GM18517 (cell line): Measurements from ENCODE around the gene FGD4.
"Not testable (repeated sequence)": the region's sequence is repeated elsewhere in the genome, so short reads cannot be mapped to it uniquely, and the experiment has no call there.

Experiments used
- ATAC-seq: cut with Tn5 transposase; IDR thresholded peaks from one replicate; pipeline ENCODE4 v1.9.1; 2021; ENCODE audit warnings: mild to moderate bottlenecking, moderate library complexity; ENCODE audit not compliant: unreplicated experiment

Gene FGD4

DNA sequence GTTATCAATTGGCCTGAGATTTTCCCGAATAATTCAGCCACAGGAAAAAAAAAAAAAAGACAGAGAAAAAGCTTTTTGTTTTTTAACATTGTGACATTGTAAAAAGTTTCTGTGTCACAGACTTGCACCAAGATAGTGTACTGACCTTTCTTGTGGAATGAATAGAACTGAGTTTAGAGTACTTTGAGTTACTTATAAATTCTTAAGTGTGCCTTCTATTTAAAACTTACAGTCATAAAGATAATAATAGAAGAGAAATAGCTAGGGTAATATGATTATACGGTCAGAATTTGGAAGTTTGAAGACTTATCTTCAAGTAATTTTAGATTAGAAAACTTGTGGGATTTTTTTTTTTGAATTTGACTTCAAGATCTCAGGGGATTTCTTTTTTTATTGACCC is 88.8 kb downstream of the FGD4 start:
- ATAC-seq = no peak

DNA sequence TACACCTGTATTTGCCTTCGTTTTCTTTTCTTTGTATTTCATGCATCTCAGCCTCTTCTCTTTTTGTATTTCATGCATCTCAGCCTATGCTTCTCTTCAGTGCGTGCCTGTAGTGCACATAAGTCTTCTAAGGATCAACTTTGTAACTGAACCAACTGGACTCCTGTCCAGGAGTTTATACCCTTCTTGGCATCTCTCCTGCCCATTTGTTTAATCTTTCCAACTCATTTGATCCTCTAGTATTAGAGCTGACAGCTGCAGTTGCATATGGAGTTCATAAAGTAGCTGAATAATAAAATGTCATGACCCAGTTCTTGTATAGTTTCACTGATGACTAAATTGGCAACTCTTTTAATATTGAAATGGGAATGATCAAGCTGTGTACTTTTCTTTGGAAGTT is 89.7 kb downstream of the FGD4 start:
- no peak for ATAC-seq

DNA sequence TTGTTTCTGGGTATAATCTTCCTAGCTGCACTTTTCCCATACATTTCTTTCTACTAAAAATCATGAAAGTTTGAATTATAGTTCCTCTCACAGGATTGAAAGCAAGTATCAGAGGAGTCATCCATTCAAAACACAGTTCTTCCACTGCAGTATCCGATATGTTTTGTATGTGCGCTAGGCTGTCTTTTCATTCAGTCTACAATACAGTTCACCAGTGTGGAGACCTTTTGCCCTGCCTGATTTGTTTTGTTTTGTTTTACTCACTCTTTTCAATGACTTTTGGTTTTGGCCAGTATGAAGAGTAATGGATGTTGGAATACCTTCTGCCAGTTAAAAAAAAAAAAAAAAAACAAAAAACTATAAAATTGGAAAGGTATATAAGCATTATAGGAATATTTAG is 91.4 kb downstream of the FGD4 start:
- no peak for ATAC-seq

DNA sequence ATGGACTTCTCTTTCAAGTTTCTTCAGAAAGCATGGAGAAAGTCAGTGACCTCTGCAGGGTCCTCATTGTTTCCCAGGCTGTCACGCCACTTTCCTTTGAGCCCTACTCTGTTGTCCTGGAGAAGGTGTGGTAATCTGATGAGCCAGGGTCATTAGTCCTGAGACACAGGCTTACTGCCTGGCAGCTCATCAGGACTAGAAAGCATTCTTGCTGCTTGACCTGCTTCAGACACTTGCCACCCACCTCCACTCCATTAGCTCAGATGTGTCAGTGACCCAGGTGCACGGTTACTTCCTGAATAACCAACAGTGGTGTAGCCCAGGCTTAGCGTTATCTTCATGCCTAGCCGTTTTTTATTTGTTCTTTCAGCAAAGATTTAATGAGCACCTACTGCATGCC is 93.9 kb downstream of the FGD4 start:
- ATAC-seq = no peak

DNA sequence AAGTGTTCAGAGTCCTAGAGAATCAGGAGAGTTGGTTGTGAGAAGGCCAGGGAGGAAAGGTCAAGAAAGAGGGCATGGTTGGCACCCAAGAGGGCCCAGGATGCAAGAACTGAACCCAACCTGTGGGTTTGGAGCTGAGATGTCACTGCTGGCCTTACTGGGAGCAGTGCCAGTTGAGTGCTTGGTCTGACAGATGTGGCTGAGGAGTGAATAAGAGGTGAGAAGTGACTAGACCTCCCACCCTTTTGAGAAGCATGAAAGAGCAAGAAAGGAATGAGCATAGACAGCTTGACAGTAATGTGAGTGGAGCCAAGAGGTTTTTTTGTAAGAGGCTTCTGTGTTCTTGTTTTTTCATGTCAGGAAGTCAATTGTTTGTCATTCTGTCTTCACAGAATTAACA is 95.3 kb downstream of the FGD4 start:
- ATAC-seq = no peak

DNA sequence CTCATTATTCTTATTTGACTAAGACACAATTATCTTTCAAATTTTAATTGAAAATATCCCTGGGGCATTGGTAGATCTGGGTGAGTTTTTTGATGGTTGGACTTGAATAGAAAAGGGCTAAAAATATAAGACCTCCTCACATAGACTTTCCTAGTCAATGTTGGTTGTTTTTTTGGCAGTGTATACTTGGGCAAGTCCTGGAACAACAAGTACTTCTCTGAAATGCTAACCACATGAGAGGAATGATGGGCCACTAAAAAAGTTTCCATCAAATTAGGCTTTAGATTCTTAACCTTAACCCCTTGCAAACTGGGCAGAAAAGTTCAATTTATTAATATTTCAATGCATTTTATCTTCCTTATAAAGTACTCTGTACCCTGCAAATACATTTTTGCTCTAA is 97.6 kb downstream of the FGD4 start:
- ATAC-seq = no peak

DNA sequence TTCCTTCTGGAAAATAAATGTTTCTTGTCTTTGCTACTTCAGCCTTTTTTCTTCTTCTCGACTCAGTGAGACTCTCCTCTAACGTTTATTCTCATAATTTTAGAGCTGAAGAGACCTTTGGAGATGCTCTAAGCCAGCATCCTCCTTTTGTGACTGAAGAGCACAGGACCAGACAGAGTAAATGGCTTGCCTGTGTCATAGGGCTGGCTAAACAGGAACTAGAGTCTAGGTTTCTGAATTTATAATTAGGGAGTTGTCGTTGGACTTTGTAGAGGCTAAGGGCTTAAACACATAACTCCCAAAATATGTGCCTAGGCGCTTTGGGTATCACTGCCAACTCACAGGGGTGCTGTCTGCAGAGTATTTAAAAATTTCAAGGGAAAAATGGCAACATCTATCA is 98.5 kb downstream of the FGD4 start:
- no peak for ATAC-seq

DNA sequence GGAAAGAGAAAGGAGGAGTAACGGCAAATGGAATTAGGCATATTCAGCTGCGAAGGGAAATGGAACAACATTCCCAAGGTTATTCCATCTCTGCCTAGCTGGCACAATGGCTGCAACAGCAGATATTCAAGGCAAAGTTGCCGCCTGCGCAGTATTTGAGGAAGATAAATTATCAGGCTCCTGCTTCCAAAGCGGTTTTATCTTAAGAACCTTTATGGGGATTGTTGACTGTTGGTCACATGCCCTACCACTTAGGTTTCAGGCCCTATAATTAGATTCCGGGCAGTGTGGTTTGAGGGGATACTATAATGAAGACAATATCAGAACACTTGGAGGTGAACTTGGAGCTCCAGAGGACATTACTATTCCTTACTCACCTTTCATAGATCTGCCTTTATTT is 99.7 kb downstream of the FGD4 start:
- no peak for ATAC-seq

DNA sequence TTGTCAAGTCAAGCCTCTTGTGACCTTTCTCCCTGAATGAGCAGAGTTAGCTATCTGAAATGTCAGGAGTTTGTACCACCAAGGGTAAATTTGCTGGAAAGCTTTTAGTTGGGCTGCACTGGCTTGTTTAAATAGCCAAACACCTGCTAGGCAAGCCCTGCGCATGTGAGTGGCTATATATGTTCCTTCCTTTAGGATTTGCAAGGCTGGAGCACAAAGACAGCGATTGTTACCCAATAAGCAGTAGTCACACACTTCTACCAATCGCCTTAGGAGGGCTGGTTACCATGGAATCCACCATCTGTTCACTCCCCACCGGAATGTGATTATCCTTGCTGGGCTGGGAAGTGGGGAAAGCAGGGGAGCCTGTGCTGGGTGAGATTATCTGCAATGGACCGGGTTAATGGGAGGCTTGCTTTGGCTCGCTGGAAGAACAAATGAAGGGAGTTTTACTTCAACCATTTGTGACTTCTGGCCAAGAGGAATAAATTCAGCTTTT is 102.5 kb downstream of the FGD4 start:
- no peak for ATAC-seq

DNA sequence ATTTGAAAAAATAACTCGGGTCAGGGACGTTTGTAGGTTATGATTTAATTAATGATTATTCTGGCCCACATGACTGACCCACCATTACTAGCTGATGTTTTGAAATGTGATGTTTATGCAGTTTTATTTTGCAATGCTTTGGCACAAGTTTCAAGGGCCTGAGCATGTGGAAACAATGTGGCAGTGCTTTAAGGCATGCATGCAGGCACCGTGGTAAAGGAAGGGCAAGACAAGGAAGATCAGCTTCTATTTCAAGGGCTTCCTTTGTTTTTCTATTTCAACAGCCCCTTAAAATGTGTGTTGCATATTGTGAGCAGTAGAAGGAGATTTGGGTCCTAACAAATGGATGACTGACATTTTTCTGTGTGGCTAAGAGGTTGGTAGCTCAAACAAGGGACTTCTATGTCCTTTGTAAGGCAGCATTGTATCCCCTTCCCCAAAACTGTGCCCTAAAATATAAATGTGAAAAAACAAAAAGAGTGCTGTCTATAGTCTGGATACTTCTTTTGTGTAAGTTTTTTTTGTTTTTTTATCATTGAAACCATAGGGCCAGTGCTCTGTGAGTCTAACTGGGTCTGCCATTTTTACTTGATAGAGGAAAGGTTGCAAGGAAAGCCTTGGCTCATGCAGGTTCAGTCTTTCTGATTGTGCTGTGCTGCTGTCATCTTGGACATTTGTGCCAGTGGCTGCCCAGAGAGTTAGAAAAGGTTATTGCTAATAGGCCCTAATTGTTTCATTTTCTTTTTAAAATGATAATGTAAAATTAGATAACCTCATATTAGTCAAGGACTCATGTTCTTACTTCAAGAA is 103.5 kb downstream of the FGD4 start:
- ATAC-seq = no peak

DNA sequence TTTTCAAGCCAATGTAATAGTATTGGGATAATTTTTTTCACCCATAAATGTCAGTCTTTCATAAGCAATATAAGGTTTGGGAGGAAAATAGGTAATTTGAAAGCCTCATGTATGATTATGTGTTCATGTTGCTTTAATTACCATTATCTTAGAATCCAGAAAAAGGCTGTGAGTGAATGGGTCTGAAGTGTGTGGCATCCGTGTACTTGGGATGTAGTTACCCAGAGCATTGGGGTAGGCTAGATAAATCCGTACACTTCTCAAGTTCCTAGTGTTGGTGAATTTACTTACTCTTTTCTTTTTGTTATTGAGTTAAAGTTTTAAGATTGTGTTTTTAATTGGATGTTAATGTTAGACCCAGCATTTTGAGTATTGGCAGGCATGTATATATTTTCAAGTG is 104.4 kb downstream of the FGD4 start:
- ATAC-seq = no peak

DNA sequence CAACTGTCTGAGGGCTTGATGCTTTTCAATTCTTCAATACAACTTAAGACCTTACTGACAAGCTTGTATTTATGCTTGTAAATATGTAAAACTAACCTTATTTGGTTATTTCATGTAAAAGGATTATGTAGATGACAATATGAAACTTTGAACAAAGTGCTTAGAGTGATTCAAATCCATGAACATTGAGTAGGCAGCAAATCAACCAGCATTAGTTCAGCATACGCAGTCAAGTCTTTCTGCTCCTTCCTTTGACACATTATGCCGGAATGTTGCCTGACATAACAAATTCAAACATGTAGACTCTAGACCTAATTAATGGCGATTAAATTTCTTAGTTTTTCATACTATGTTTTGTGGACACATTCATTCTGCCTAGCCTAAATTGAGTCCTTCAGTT is 105.2 kb downstream of the FGD4 start:
- no peak for ATAC-seq

DNA sequence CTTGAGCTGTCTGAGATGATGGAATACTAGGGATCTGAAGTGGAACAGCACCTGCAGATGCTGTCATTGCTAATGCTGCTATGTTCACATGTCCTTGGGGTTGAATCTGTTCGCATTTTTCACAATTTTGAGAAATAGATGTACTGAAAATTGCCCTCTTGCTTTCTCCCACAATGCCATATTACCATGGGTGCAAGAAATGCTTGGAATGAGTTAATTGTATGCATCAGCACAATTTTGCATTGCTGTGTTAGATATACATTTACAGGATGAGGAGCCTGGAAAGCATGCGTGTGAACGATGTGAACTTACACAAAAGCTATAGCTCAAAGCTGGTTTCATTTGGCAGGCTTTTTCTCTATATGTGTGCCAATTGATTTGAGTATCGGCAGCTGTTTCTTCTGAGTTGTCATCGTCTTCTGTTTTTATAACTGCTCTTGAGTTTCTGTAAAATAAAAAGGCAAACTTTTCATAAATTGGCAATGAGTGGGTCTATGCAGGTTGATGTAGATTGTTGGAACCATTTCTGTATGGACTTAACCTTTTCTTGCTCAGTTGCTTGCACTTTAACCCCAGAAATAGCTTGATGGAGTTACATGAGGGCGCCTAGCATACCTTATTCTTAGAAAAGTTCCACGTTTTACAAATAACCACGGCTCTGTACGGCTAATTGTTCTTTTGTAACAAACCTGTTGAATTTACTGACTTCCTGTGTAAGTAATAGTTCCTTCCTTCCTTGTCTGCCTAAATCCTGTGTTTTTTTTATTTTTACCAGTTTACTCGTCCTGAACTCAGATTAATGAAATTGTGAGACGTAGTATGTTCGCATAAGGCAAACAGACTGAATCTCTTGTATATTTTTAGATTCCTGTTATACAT is 105.9 kb downstream of the FGD4 start:
- ATAC-seq = no peak

DNA sequence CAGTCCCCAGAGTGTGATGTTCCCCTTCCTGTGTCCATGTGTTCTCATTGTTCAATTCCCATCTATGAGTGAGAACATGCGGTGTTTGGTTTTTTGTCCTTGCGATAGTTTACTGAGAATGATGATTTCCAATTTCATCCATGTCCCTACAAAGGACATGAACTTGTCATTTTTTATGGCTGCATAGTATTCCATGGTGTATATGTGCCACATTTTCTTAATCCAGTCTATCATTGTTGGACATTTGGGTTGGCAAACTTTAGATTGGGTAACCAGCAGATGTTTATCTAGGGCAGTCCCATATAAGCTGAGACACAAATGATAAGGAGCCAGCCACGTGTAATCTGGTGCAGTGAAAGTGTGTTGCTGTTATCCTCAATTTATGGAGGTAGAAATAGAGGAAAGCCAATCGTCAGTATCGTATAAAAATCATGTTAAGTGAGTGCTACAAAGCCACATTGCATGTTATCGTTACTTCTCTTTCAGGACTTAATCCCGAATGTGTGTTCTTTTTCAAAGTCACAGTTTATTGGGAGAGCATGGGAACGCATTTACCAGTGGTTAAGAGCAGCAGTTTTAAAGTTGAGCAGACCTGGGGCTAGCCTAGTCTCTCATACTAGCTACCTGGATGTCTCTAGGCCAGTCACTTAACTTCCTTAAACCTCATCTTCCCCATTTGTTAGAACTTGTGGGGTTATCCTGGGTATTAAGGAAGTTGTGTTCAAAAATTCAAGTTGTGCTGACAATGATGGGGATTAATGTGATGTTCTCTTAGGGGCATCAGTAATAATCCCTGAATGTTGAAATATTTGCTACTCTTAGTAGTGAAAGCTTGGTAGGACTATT is 108.0 kb downstream of the FGD4 start:
- ATAC-seq = not testable (repeated sequence)

DNA sequence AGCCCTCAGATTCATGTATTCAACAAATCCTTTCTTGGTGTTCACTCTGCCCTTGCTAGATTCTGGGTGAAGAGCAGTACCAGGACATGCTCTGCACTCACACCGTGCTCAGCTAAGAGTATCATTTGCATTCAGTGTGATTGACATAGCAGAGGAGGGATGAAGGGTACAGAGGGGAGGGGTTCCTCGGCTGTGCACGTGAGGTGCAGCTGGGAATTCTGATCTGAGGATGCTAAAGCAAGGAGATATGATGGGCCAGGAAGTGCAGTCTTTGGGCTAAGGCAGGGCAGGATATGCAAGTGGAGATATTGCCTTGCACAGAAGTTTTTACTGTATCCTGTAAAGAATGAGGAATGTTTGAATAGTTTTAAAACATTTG is 108.6 kb downstream of the FGD4 start:
- no peak for ATAC-seq

DNA sequence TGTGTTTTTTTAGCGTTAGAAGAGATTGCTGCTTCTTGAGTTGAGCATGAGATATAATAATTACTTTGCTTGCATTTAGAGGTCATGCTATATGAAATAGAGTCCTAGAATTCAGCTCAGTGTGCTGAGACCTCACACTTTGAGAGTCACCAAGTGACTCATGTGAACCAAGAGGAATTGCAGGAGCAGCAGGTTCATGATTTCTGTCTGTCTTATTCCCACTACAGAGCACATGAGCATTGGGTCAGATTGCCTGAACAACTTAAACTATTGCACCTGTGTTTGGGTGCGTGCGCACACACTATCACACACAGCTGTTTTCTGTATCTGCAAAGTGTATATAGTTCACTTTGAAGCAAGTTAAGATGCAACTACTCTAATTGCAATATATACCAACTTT is 109.3 kb downstream of the FGD4 start:
- ATAC-seq = no peak

DNA sequence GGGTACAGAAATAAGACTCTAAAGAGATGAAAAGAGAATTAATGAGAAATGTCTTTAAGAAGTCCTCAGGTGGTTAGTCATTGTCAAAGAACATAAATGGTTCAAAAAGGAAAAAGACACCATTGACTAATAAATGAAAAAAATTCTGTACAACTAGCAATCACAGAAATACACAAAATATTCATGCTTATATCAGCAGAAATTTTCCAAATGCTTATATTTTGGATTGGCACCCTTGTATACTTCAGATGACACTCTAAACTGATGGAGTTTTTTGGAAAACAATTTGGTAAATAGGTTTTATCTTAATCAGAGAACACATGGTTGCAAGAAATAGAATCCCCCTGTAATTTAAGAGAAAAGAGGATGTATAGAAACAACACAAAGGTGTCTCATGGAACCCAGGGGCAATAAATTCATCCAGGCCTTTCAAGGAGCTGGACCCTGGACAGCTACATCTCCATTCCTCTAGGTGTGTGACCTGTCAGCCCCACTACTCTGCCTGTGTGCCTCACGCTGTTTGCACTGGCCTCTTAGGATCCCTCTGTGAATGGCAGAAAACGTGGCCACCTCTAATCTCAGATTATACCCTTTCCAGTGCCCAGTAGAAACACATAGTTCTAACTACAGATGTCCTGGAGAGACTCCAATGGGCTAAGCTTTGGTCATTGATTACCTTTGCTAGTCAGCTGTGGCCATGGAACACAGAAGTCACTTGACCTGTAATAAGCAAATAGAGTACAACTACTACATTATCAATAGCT is 110.2 kb downstream of the FGD4 start:
- no peak for ATAC-seq

DNA sequence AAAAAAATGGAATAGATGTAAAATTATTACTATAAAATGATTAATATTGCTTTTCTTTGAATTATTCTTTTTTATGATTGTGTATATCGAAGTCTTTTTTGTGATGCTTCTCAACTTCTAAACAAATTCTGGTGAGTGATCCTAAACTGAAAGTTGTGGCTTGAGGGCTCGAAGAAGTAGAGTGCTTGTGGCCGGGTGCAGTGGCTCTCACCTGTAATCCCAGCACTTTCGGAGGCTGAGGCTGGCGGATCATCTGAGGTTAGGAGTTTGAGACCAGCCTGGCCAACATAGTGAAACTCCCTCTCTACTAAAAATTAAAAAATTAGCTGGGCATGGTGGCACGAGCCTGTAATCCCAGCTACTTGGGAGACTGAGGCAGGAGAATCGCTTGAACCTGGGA is 112.6 kb downstream of the FGD4 start:
- not testable (repeated sequence) for ATAC-seq

DNA sequence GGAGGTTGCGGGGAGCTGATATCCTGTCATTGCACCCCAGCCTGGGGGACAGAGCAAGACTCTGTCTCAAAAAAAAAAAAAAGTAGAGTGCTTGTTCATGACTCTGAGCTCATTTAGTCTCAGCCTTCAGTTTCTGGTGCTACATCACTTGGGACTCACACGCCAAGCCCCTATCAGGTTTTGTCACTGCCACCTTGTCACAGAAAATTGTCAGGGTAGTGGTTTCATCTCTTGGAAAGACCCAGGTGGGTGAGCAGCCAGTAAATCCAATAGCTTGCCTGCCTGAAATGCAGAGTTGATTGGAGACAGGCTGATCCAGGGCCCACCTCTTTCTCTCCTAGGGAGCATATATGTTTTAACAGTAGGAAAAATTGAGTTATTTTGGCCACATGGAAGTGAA is 113.0 kb downstream of the FGD4 start:
- no peak for ATAC-seq

DNA sequence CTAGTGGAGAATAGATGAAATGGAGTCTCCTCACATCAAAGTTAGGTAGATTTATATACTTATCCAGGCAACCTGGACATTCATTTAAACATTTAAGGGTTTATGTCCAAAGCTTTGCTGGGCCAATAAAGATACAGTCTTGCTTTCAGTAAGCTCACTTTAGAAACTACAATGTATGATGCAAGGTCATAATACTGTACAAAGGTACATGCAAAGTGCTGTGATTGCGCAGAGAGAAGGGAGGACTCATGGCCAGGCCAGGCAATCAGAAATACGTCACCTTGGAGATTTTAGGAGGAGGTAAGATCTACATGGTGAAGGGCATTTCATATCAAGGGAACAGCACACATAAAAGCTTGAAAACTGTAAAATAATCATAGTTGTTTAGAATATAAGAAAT is 113.6 kb downstream of the FGD4 start:
- ATAC-seq = no peak
